Kidney (tissue), 14 donors: ENCODE measurements around the gene DIS3. TPM values are rescaled to one million over a fixed set of nuclear protein-coding genes. Genes with fewer than 3 reads are reported as not detected.

Experiments
- DNase-seq, 5 donors: peaks; one replicate each; pipeline ENCODE4 v3.0.0-alpha.2; 2013 to 2020
- FAIRE-seq: peaks from 2 replicates; lab custom pipeline; 2012; peaks lifted over from hg19 to GRCh38; lab: Jason Lieb, UNC
- H3K27ac ChIP-seq, 2 donors: one replicate each; pipeline ENCODE4 v1.7.0; 2013; ENCODE audit warnings: low read depth in 2 of 2, low read length in 2 of 2, inconsistent platforms in 1 of 2
- H3K27me3 ChIP-seq: one replicate; pipeline ENCODE4 v1.7.1; 2013; ENCODE audit warnings: low read length, inconsistent platforms; ENCODE audit not compliant: control insufficient read depth, insufficient read depth
- H3K36me3 ChIP-seq, 3 donors: one replicate each; pipeline versions ENCODE4 v1.7.0 to v1.7.1; 2013; ENCODE audit warnings: low read length in 3 of 3, control low read depth in 1 of 3, inconsistent platforms in 1 of 3; ENCODE audit not compliant: insufficient read depth in 3 of 3, control insufficient read depth in 2 of 3
- H3K4me1 ChIP-seq, 3 donors: one replicate each; pipeline versions ENCODE4 v1.7.0 to v1.7.1; 2013; ENCODE audit warnings: low read length in 3 of 3, inconsistent platforms in 1 of 3, low read depth in 1 of 3; ENCODE audit not compliant: control insufficient read depth in 2 of 3, insufficient read depth in 2 of 3
- H3K4me3 ChIP-seq, 3 donors: one replicate each; pipeline versions ENCODE4 v1.7.0 to v1.8.1; 2013; ENCODE audit warnings: low read length in 3 of 3, control low read depth in 1 of 3, inconsistent platforms in 1 of 3
- H3K9ac ChIP-seq, 3 donors: one replicate each; pipeline versions ENCODE4 v1.7.0 to v1.7.1; 2013; ENCODE audit warnings: low read length in 3 of 3, control low read depth in 1 of 3, inconsistent platforms in 1 of 3
- H3K9me3 ChIP-seq, 3 donors: one replicate each; pipeline versions ENCODE4 v1.7.0 to v1.7.1; 2013; ENCODE audit warnings: low read length in 3 of 3, control low read depth in 1 of 3, inconsistent platforms in 1 of 3; ENCODE audit not compliant: control insufficient read depth in 2 of 3, insufficient read depth in 1 of 3
- CTCF ChIP-seq: IDR thresholded peaks from 3 replicates; pipeline ENCODE4 v1.5.1; 2012; ENCODE audit warnings: mild to moderate bottlenecking, moderate library complexity, borderline replicate concordance; ENCODE audit not compliant: insufficient read depth; ENCODE audit errors: extremely low read depth
- intact Hi-C: fragments of 100-400 bp; cut with DNase I; formaldehyde crosslinking; loops from one replicate; pipeline ENCODE4 v1.11.1; 2022
- polyA plus RNA-seq: library from polyadenylated mRNA; stranded (reverse); fragments of 350-450 nt; fragmentation: Illumina TruSeq; extraction: RNeasy Lipid Tissue Mini Kit (QIAGEN cat#74804); gene quantifications from one replicate; pipeline ENCODE4 v1.2.3, GENCODE V29; 2014; ENCODE audit warnings: low read depth, low replicate concordance; ENCODE audit not compliant: insufficient read depth
- total RNA-seq: library from RNA; stranded (reverse); fragmentation: NEBNext Ultra II Directional; extraction: Animal tissue kit (Norgen Biotek cat#: 25700); gene quantifications from one replicate; pipeline ENCODE4 v1.2.1, GENCODE V29; 2021
- donor health status: control.
- donor health status: control.
- donor health status: control.
- donor health status: control.
- donor health status: control.
- donor health status: DM: yes; HTN: yes; CAD: no.
- donor health status: Normal renal cell carcinoma (clear cell type).

The DIS3 gene
- total and polyA plus RNA-seq, 2 donors from 2014 or later: 7.5 to 29.8 TPM

- FAIRE-seq: no peak
- Histone ChIP-seq H3K27ac (no peak overlapping the region), H3K36me3 (peaks cover 0 to 4% (median 0%) of the 10 kb centered on the region in 3 donors), H3K9me3 (no peaks in the 10 kb centered on the region), H3K4me3 (no peak overlapping the region), H3K9ac (no peak overlapping the region), H3K4me1 (no peaks in the 10 kb centered on the region), H3K27me3 (no peaks in the 10 kb centered on the region)
- no peak for TF ChIP-seq CTCF
- intact Hi-C loops: no loop called here
- no peak for DNase-seq
Observed at GRCh38 chr13:72745260-72745659, 36.4 kb downstream of the DIS3 start.

GRCh38 chr13:72740015-72740414, 41.7 kb downstream of the DIS3 start:
- Histone ChIP-seq H3K36me3 (peaks cover 0 to 4% (median 0%) of the 10 kb centered on the region in 3 donors), H3K27ac (no peak overlapping the region), H3K9ac (no peak overlapping the region), H3K27me3 (no peaks in the 10 kb centered on the region), H3K9me3 (no peaks in the 10 kb centered on the region), H3K4me1 (no peaks in the 10 kb centered on the region), H3K4me3 (no peak overlapping the region)
- FAIRE-seq (no peak), DNase-seq (no peak)
- TF ChIP-seq CTCF: no peak
- intact Hi-C loops: no loop called here

- peak in 2 of 5 donors; percentile 14 to 24 for DNase-seq
- Histone ChIP-seq H3K9ac (no peak overlapping the region), H3K9me3 (no peaks in the 10 kb centered on the region), H3K4me1 (no peaks in the 10 kb centered on the region), H3K36me3 (peaks cover 0 to 5% (median 0%) of the 10 kb centered on the region in 3 donors), H3K27ac (no peak overlapping the region), H3K27me3 (no peaks in the 10 kb centered on the region), H3K4me3 (no peak overlapping the region)
- no peak for TF ChIP-seq CTCF
- intact Hi-C loops: no loop called here
- no peak for FAIRE-seq
Observed at GRCh38 chr13:72737033-72737432, 44.7 kb downstream of the DIS3 start.

GRCh38 chr13:72728290-72728605, 53.5 kb downstream of the DIS3 start:
- TF ChIP-seq CTCF: no peak
- peaks cover 0 to 7% (median 2%) of the 10 kb centered on the region in 3 donors for H3K4me1 ChIP-seq
- DNase-seq: no peak
- no peak for FAIRE-seq
- peak overlapping the region; percentile 30 to 77 (median 62) for H3K9ac ChIP-seq
- H3K9me3 ChIP-seq: no peaks in the 10 kb centered on the region
- intact Hi-C loops: no loop called here
- peaks cover 0 to 2% (median 0%) of the 10 kb centered on the region in 3 donors for H3K36me3 ChIP-seq
- H3K27me3 ChIP-seq: no peaks in the 10 kb centered on the region
- H3K27ac ChIP-seq: no peak overlapping the region
- H3K4me3 ChIP-seq: peak overlapping the region; percentile 85 to 90 (median 85)
